ENCODE data around the gene MROH8.
A peak's percentile ranks its signal among the peaks of the same experiment; 100 is the strongest.

MROH8 gene

GRCh38 chr20:37198932-37199660, 19.7 kb upstream of the MROH8 start:
- DNase-seq (ENCODE audit: low read depth), result no peak

GRCh38 chr20:37194621-37195417, 15.5 kb upstream of the MROH8 start:
- DNase-seq (ENCODE audit: low read depth), result no peak

- no peak for DNase-seq (ENCODE audit: low read depth)
These were observed 14.5 kb upstream of the MROH8 start for GRCh38 chr20:37193821-37194220.

- no peak for DNase-seq (ENCODE audit: low read depth)
These were observed 13.9 kb upstream of the MROH8 start for GRCh38 chr20:37193226-37193625.

- peak; percentile 80 for DNase-seq (ENCODE audit: low read depth)
These were observed 12.9 kb upstream of the MROH8 start for GRCh38 chr20:37192137-37192854.

GRCh38 chr20:37190354-37191112, 11.2 kb upstream of the MROH8 start:
- no peak for DNase-seq (ENCODE audit: low read depth)

GRCh38 chr20:37189416-37190016, 10.2 kb upstream of the MROH8 start:
- no peak for DNase-seq (ENCODE audit: low read depth)

GRCh38 chr20:37188787-37189186, 9.4 kb upstream of the MROH8 start:
- no peak for DNase-seq (ENCODE audit: low read depth)

- DNase-seq (ENCODE audit: low read depth), result no peak
These were observed 6.3 kb upstream of the MROH8 start for GRCh38 chr20:37185686-37186085.

- DNase-seq (ENCODE audit: low read depth), result peak; percentile 57
These were observed 556 bp upstream of the MROH8 start for GRCh38 chr20:37179683-37180524.

- DNase-seq (ENCODE audit: low read depth), result no peak
These were observed 6.5 kb downstream of the MROH8 start for GRCh38 chr20:37172836-37173235.

- DNase-seq (ENCODE audit: low read depth), result no peak
These were observed 12.5 kb downstream of the MROH8 start for GRCh38 chr20:37166867-37167266.

GRCh38 chr20:37165031-37165430, 14.3 kb downstream of the MROH8 start:
- DNase-seq (ENCODE audit: low read depth), result no peak

GRCh38 chr20:37163832-37164554, 15.4 kb downstream of the MROH8 start:
- DNase-seq (ENCODE audit: low read depth), result no peak

- no peak for DNase-seq (ENCODE audit: low read depth)
These were observed 16.7 kb downstream of the MROH8 start for GRCh38 chr20:37162646-37163045.

GRCh38 chr20:37161830-37162549, 17.4 kb downstream of the MROH8 start:
- no peak for DNase-seq (ENCODE audit: low read depth)

GRCh38 chr20:37160683-37161082, 18.7 kb downstream of the MROH8 start:
- no peak for DNase-seq (ENCODE audit: low read depth)

- DNase-seq (ENCODE audit: low read depth), result no peak
These were observed 21.1 kb downstream of the MROH8 start for GRCh38 chr20:37158248-37158647.

GRCh38 chr20:37155987-37156386, 23.4 kb downstream of the MROH8 start:
- no peak for DNase-seq (ENCODE audit: low read depth)
